Stimulated activated CD4-positive, alpha-beta T cell treated with anti-CD3 and anti-CD28 coated beads, Interleukin-4, amount 100 ng/mL, for 4 hours (primary cell): Measurements from ENCODE around the gene UGT1A4.
"Not testable (repeated sequence)": the region's sequence is repeated elsewhere in the genome, so short reads cannot be mapped to it uniquely, and the experiment has no call there.

Experiments used
- DNase-seq, 2 experiments: peaks; one replicate each; pipeline ENCODE4 v3.0.0-alpha.2; 2020

UGT1A4 gene

GRCh38 chr2:233751212-233752009 lies 32.9 kb downstream of the UGT1A4 start:
- not testable (repeated sequence) for DNase-seq

- DNase-seq, result no peak
These were observed 36.5 kb downstream of the UGT1A4 start for GRCh38 chr2:233754872-233755611.

DNA sequence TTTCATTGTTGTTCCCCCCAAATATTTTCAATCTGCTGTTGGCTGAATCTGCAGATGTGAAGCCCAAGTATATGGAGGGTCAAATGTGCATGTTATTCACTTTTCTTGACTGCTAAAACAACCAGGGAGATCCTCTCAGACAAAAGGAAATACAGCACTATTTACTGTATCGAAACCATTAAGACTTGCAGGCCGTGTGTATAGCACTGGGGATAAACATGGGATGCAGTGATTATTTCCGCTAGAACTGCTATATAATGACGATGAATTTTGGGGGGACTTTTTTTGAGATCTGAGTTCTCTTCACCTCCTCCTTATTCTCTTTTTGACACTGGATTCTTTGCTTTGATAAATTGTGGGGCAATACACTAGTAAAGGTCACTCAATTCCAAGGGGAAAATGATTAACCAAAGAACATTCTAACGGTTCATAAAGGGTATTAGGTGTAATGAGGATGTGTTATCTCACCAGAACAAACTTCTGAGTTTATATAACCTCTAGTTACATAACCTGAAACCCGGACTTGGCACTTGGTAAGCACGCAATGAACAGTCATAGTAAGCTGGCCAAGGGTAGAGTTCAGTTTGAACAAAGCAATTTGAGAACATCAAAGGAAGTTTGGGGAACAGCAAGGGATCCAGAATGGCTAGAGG lies 38.0 kb downstream of the UGT1A4 start:
- no peak for DNase-seq

- DNase-seq, result no peak
These were observed 39.6 kb downstream of the UGT1A4 start for GRCh38 chr2:233758141-233758540.

DNA sequence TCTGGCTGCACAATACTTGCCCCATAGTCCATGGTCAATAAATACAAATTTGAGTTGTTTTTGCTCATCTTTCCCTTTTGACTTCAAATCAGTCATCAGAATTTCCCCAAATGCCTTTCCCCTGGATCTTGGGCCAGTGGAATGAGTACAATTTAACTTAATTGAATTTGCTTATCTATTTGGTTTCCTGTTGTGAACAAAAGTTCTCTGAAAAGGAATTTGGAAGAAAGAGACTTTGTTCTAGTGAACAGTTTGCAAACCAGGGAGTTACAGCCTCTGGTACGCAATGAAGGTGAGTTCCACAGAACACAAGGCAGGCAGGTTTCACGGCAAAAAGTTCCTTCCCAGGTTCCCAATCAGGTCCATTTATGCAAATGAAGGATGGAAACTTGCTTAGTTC lies 40.3 kb downstream of the UGT1A4 start:
- no peak for DNase-seq

DNA sequence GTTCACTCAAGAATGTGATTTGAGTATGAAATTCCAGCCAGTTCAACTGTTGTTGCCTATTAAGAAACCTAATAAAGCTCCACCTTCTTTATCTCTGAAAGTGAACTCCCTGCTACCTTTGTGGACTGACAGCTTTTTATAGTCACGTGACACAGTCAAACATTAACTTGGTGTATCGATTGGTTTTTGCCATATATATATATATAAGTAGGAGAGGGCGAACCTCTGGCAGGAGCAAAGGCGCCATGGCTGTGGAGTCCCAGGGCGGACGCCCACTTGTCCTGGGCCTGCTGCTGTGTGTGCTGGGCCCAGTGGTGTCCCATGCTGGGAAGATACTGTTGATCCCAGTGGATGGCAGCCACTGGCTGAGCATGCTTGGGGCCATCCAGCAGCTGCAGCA lies 41.5 kb downstream of the UGT1A4 start, which contains the start of gene UGT1A1:
Gene UGT1A1 (plus strand): TSS at position 228 of the 400 bp plus-strand sequence. CDS start 18 bp downstream, at position 246.
- no peak for DNase-seq

DNA sequence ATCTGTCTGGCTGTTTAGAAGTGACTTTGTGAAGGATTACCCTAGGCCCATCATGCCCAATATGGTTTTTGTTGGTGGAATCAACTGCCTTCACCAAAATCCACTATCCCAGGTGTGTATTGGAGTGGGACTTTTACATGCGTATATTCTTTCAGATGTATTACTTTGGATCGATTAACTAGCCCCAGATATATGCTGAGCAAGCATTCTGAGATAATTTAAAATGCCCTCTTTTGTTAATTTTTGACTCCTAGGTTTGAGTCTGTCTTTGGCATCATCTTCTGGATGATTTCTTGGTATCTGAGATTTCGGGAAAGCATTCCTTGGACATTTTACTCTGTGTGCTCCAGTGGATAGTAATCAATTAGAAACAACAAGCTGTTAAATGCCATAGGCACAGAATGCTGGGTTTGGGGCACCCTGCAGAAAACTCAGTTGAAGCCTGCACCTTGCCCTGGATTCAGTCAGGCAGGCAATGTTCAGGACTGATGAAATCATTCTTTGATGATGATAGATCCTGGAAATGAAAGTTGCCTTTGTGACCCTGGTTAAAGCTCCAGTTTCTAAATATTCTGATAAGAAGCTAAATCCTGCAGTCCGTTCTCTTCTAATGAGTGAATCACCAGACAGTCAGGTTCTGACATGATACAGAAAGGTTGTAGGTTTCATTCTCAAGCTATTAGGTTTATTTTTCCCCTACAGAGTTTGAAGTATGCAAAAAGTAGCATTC lies 42.7 kb downstream of the UGT1A4 start:
- DNase-seq, result no peak

- no peak for DNase-seq
These were observed 45.7 kb downstream of the UGT1A4 start for GRCh38 chr2:233764264-233764663.

GRCh38 chr2:233764761-233765160 lies 46.2 kb downstream of the UGT1A4 start:
- no peak for DNase-seq

DNA sequence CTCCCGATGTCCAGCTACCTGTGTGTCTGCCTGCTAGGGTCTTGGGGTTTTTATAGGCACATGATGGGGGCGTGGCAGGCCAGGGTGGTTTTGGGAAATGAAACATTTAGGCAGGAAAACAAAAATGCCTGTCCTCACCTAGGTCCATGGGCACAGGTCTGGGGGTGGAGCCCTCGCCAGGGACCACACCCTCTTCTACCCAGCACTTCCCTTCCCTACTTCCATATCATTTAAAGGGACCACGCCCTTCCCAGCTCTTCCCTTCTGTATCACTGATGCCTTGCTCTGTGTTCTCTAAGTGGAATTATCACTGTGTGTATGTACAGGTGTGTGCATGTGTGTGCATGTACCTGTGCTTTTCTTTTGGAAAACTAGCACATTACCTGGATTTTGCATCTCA lies 47.9 kb downstream of the UGT1A4 start:
- no peak for DNase-seq

GRCh38 chr2:233768076-233768475 lies 49.5 kb downstream of the UGT1A4 start:
- DNase-seq, result no peak

GRCh38 chr2:233769260-233769659 lies 50.7 kb downstream of the UGT1A4 start:
- no peak for DNase-seq

GRCh38 chr2:233772153-233772552 lies 53.6 kb downstream of the UGT1A4 start:
- no peak for DNase-seq

DNA sequence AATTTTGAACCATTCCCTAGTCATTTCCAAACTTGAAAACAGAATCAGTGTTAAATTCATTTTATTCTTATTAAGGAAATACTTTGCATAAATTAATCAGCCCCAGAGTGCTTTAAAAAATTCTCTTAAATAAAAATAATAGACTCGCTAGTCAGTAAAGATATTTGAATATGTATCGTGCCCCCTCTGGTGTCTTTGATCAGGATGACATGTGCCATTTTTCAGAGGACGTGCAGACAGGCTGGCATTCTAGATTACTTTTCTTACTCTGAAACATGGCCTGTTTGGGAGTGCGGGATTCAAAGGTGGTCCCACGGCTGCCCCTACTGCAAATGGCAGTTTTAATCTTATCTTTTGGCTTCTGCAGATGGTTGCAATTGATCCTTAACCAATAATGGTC lies 54.0 kb downstream of the UGT1A4 start:
- no peak for DNase-seq

GRCh38 chr2:233773854-233774253 lies 55.3 kb downstream of the UGT1A4 start:
- no peak for DNase-seq

GRCh38 chr2:233775414-233775813 lies 56.9 kb downstream of the UGT1A4 start:
- no peak for DNase-seq

DNA sequence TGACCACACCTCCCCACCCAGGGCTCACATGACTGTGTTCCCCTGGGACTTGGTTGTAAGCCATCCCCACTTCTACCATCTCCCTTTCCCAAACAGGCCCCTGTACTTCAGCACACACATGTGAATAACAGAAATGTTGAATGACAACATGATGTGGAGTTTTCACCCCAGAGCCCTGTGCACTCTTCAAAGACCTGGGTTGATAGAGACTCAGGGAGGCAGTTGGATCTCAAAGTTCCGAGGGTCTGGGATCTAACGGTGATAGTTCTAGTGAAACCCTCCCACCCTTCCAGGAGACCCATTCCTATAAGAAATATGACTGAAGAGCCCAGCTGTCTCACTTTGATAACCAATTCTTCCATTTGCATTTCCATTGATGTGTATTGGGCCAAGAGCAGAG lies 59.5 kb downstream of the UGT1A4 start, which contains the start of gene MROH2A:
Gene MROH2A (plus strand): TSS at position 301 of the 400 bp plus-strand sequence. CDS start 1,029 bp downstream, outside the sequence.
- no peak for DNase-seq

DNA sequence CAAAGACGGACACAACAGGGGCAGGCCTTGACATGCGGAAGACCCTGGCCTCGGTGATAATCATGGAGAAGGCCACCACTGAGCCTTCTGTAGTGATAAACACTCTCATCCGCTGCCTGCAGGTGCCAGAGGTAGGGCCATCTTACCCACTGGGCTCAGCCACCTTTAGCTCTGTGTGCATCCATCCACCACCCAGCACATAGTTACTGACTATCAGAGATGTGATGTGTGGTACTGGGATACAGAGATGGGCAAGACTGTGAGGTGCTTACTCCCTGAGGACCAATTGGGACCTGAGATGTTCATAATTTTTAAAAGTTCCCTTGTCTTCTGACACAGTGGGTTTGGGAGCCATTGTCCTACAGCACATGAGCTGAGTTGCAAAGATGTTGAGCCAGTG lies 61.2 kb downstream of the UGT1A4 start:
- no peak for DNase-seq

- no peak for DNase-seq
These were observed 62.2 kb downstream of the UGT1A4 start for GRCh38 chr2:233780771-233781170.

DNA sequence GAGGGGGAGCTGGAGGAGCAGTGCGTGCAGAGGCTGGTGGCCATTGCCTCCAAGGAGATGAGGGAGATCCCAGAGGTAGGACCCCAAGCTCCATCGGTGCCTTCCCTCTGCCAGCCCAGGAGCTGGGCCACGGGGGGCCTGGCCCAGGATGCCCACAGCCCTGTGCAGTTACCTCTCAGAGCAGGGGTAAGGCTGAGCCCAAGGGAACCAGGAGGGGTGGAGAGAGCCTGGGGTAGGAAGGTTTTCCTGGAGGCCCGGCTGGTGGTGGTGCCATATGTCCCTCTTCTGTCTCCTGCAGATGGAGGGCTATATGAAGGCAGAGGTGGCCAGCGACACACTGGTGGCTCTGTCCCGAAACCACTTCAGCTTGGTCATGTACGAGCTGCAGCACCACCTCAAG lies 71.0 kb downstream of the UGT1A4 start:
- no peak for DNase-seq

GRCh38 chr2:233791151-233791882 lies 72.8 kb downstream of the UGT1A4 start:
- DNase-seq, result no peak

DNA sequence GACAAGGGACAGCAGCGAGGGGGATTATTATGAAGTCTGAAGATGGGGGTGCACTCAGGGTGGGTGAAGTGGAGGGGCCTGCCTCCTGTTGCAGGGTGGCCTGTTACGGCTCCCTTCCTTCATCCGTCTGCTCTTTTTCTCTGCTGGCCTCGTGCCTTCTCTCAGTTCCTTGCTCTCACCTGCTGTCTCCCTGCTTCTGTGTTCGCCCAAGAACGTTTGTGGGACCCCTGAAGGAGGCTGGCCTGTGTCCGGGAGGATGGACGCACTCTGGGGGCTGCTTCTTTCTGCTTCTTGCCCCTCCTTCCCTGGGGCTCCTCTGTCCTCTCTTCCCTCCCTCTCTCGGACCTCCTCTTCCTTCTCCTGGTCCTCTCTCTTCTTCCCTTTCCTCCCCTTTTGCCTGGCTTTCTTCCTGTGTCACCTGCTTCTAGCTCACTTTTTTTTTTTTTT lies 73.4 kb downstream of the UGT1A4 start:
- DNase-seq, result no peak
